H1 (cell line): ENCODE results near the gene MSI2. TPM values are rescaled to one million over a fixed set of nuclear protein-coding genes. Genes with fewer than 3 reads are reported as not detected.

ENCODE experiments used
- CTCF ChIA-PET: fragments of 300-600 bp; sonication (Branson Sonifier 250); formaldehyde crosslinking; loops from one replicate; lab custom pipeline; 2021; ENCODE audit not compliant: partially characterized antibody; lab: Charles Lee
- POLR2A ChIA-PET: fragments of 300-600 bp; sonication (Branson Sonifier 250); formaldehyde crosslinking; loops from one replicate; lab custom pipeline; 2021; ENCODE audit warnings: inconsistent platforms; ENCODE audit not compliant: partially characterized antibody; lab: Charles Lee
- DNase-seq, 2 experiments: peaks; one replicate each; pipeline versions ENCODE4 v3.0.0 to v3.0.0-alpha.2; 2010 to 2022; ENCODE audit warnings: low spot score in 2 of 2, low read depth in 1 of 2, mixed read lengths in 1 of 2
- FAIRE-seq: peaks from 2 replicates; lab custom pipeline; 2011; peaks lifted over from hg19 to GRCh38; lab: Jason Lieb, UNC
- H2AFZ ChIP-seq: 2 replicates; pipeline ENCODE4 v1.8.1; 2012; ENCODE audit warnings: low read length, inconsistent platforms
- H2AK5ac ChIP-seq: 2 replicates; pipeline ENCODE4 v1.6.1; 2013; ENCODE audit warnings: low read depth, low read length
- H2BK120ac ChIP-seq: replicated peaks from 2 replicates; pipeline ENCODE3; 2013; ENCODE audit warnings: low read depth, low read length, inconsistent platforms
- H2BK12ac ChIP-seq: 2 replicates; pipeline ENCODE4 v1.6.1; 2013; ENCODE audit warnings: low read depth, low read length
- H2BK15ac ChIP-seq: 2 replicates; pipeline ENCODE4 v1.6.1; 2013; ENCODE audit warnings: low read length
- H2BK20ac ChIP-seq: 2 replicates; pipeline ENCODE4 v1.6.1; 2013; ENCODE audit warnings: low read length
- H2BK5ac ChIP-seq: 2 replicates; pipeline ENCODE4 v1.6.1; 2013; ENCODE audit warnings: low read depth, low read length
- H3K14ac ChIP-seq: 2 replicates; pipeline ENCODE4 v1.6.1; 2013; ENCODE audit warnings: inconsistent platforms; ENCODE audit not compliant: insufficient read length
- H3K18ac ChIP-seq: 2 replicates; pipeline ENCODE4 v1.6.1; 2013; ENCODE audit warnings: low read length; ENCODE audit errors: extremely low read depth
- H3K23ac ChIP-seq: 2 replicates; pipeline ENCODE4 v1.6.1; 2013; ENCODE audit warnings: inconsistent platforms; ENCODE audit not compliant: insufficient read length
- H3K23me2 ChIP-seq: 2 replicates; pipeline ENCODE4 v1.6.1; 2013; ENCODE audit warnings: low read depth, low read length
- H3K27ac ChIP-seq: 2 replicates; pipeline ENCODE4 v1.6.1; 2011; ENCODE audit warnings: low read depth, low read length, inconsistent platforms
- H3K27me3 ChIP-seq, 4 experiments: replicated peaks in 1 of 4; 1 replicate in 1 of 4; 2 replicates in 3 of 4; pipeline versions ENCODE4 v1.6.1 to v1.8.1; 2011 to 2013; ENCODE audit warnings: low read length in 3 of 4, mild to moderate bottlenecking in 3 of 4, inconsistent platforms in 2 of 4, mixed read lengths in 2 of 4, moderate library complexity in 1 of 4; ENCODE audit not compliant: control insufficient read depth in 3 of 4, insufficient read depth in 3 of 4; ENCODE audit errors: extremely low read depth in 1 of 4
- H3K36me3 ChIP-seq, 4 experiments: 2 replicates each; pipeline versions ENCODE4 v1.6.1 to v1.8.1; 2011 to 2013; ENCODE audit warnings: mild to moderate bottlenecking in 4 of 4, low read length in 3 of 4, moderate library complexity in 2 of 4, control low read depth in 1 of 4, inconsistent platforms in 1 of 4; ENCODE audit not compliant: insufficient read depth in 4 of 4, control insufficient read depth in 2 of 4
- H3K4ac ChIP-seq: replicated peaks from 2 replicates; pipeline ENCODE3; 2013; ENCODE audit warnings: low read length, low read depth, mixed read lengths, inconsistent platforms; ENCODE audit not compliant: insufficient read length
- H3K4me1 ChIP-seq, 4 experiments: replicated peaks in 1 of 4; 1 replicate in 1 of 4; 2 replicates in 3 of 4; pipeline versions ENCODE4 v1.6.1 to v1.8.1; 2011 to 2013; ENCODE audit warnings: low read length in 3 of 4, inconsistent platforms in 2 of 4, mixed read lengths in 1 of 4; ENCODE audit not compliant: insufficient read depth in 4 of 4, control insufficient read depth in 3 of 4
- H3K4me2 ChIP-seq, 2 experiments: 2 replicates each; pipeline versions ENCODE4 v1.6.1 to v1.8.1; 2011 to 2013; ENCODE audit warnings: low read depth in 2 of 2, low read length in 2 of 2, control low read depth in 1 of 2, inconsistent platforms in 1 of 2, mild to moderate bottlenecking in 1 of 2; ENCODE audit not compliant: insufficient read depth in 1 of 2
- H3K4me3 ChIP-seq, 4 experiments: fragments of 200-600, 300-600 bp in 1 of 4; sonication (generic), shearing (Covaris generic), sonication (Bioruptor Twin) in 1 of 4; 2 replicates each; pipeline versions ENCODE4 v1.5.1 to v1.8.1; 2011 to 2016; ENCODE audit warnings: low read length in 4 of 4, low read depth in 3 of 4, control low read depth in 2 of 4, inconsistent platforms in 2 of 4, mild to moderate bottlenecking in 2 of 4, mixed read lengths in 1 of 4, moderate library complexity in 1 of 4; ENCODE audit not compliant: insufficient read depth in 2 of 4; ENCODE audit errors: extremely low read depth in 1 of 4
- H3K56ac ChIP-seq: replicated peaks from 2 replicates; pipeline ENCODE3; 2013; ENCODE audit warnings: low read depth, mild to moderate bottlenecking, mixed read lengths, low read length, inconsistent platforms; ENCODE audit not compliant: insufficient read length
- H3K79me1 ChIP-seq: 2 replicates; pipeline ENCODE4 v1.6.1; 2013; ENCODE audit warnings: low read depth, low read length, control low read depth
- H3K79me2 ChIP-seq, 2 experiments: 2 replicates each; pipeline versions ENCODE4 v1.6.1 to v1.8.1; 2012 to 2013; ENCODE audit warnings: low read length in 2 of 2, mild to moderate bottlenecking in 2 of 2, inconsistent platforms in 1 of 2; ENCODE audit not compliant: insufficient read depth in 2 of 2, control insufficient read depth in 1 of 2
- H3K9ac ChIP-seq, 4 experiments: replicated peaks in 1 of 4; 1 replicate in 1 of 4; 2 replicates in 3 of 4; pipeline versions ENCODE4 v1.6.1 to v1.8.1; 2011 to 2013; ENCODE audit warnings: low read depth in 3 of 4, low read length in 3 of 4, control low read depth in 2 of 4, mild to moderate bottlenecking in 2 of 4, moderate library complexity in 2 of 4, inconsistent platforms in 1 of 4; ENCODE audit errors: extremely low read depth in 1 of 4
- H3K9me3 ChIP-seq, 2 experiments: 2 replicates each; pipeline versions ENCODE4 v1.6.1 to v1.8.1; 2012 to 2013; ENCODE audit warnings: mild to moderate bottlenecking in 2 of 2, moderate library complexity in 2 of 2, control low read depth in 1 of 2, inconsistent platforms in 1 of 2, low read depth in 1 of 2, low read length in 1 of 2, mixed read lengths in 1 of 2; ENCODE audit not compliant: insufficient read depth in 2 of 2
- H4K20me1 ChIP-seq, 2 experiments: replicated peaks in 1 of 2; 2 replicates each; pipeline versions ENCODE3 to v1.8.1; 2011 to 2013; ENCODE audit warnings: inconsistent platforms in 2 of 2, low read length in 2 of 2, mild to moderate bottlenecking in 1 of 2; ENCODE audit not compliant: insufficient read depth in 2 of 2, control insufficient read depth in 1 of 2
- H4K5ac ChIP-seq: 2 replicates; pipeline ENCODE4 v1.6.1; 2013; ENCODE audit warnings: low read length, low read depth, mixed read lengths, inconsistent platforms; ENCODE audit not compliant: insufficient read length
- H4K8ac ChIP-seq: 2 replicates; pipeline ENCODE4 v1.8.0; 2013; ENCODE audit warnings: mild to moderate bottlenecking, moderate library complexity, low read length, inconsistent platforms; ENCODE audit not compliant: insufficient read depth; ENCODE audit errors: extremely low read depth
- H4K91ac ChIP-seq: replicated peaks from 2 replicates; pipeline ENCODE3; 2013; ENCODE audit warnings: low read length, mixed read lengths, inconsistent platforms; ENCODE audit not compliant: insufficient read length
- BRCA1 ChIP-seq: IDR thresholded peaks from 2 replicates; pipeline ENCODE4 v1.6.1; 2012; ENCODE audit warnings: low read depth, low read length, improper control_type of control experiment
- CTBP2 ChIP-seq: IDR thresholded peaks from 2 replicates; pipeline ENCODE4 v1.7.0; 2011; ENCODE audit warnings: borderline replicate concordance, mild to moderate bottlenecking, moderate library complexity, mixed read lengths, low read length; ENCODE audit not compliant: insufficient read depth, insufficient read length
- EGR1 ChIP-seq: IDR thresholded peaks from 2 replicates; pipeline ENCODE4 v1.6.1; 2011; ENCODE audit warnings: low read depth, low read length, borderline replicate concordance
- FOSL1 ChIP-seq: IDR thresholded peaks from 2 replicates; pipeline ENCODE4 v1.6.1; 2011; ENCODE audit warnings: mild to moderate bottlenecking, low read depth, low read length, moderate library complexity; ENCODE audit not compliant: insufficient read depth
- POU5F1 ChIP-seq: IDR thresholded peaks from 2 replicates; pipeline ENCODE4 v1.6.1; 2011; ENCODE audit warnings: low read depth, mild to moderate bottlenecking, low read length, moderate library complexity
- RAD21 ChIP-seq, 2 experiments: IDR thresholded peaks in 1 of 2; conservative IDR thresholded peaks in 1 of 2; 2 replicates each; pipeline ENCODE4 v1.6.1; 2011; ENCODE audit warnings: low read depth in 2 of 2, low read length in 2 of 2, improper control_type of control experiment in 1 of 2, inconsistent platforms in 1 of 2, mild to moderate bottlenecking in 1 of 2, moderate library complexity in 1 of 2
- SIX5 ChIP-seq: IDR thresholded peaks from 2 replicates; pipeline ENCODE4 v1.6.1; 2011; ENCODE audit warnings: mild to moderate bottlenecking, low read depth, low read length
- WGBS, 2 experiments: shearing (Covaris generic) in 1 of 2; methylation state at CpG; one replicate each; pipeline versions ENCODE4 v1.1.6 to v1.1.7; 2013 to 2015; ENCODE audit warnings: low lambda C conversion rate in 2 of 2, mixed read lengths in 2 of 2, inconsistent platforms in 1 of 2, low coverage in 1 of 2, missing lambda C conversion rate in 1 of 2; ENCODE audit not compliant: insufficient replicate concordance in 2 of 2, insufficient coverage in 1 of 2, insufficient read length in 1 of 2; ENCODE audit errors: extremely low coverage in 1 of 2, missing lambda C conversion rate in 1 of 2; 5-methylcytosine and 5-hydroxymethylcytosine counted together
- polyA plus RNA-seq, 7 experiments: library from polyadenylated mRNA; depleted of rRNA in 3 of 7; stranded (reverse) in 5 of 7; unstranded in 2 of 7; fragments of >200 nt in 5 of 7; fragments of 200-250 nt in 2 of 7; gene quantifications; 1 replicate in 5 of 7; 2 replicates in 1 of 7; 4 replicates in 1 of 7; pipeline versions ENCODE4 v1.2.1 to v1.2.3, GENCODE V29; 2011 to 2013; ENCODE audit warnings: missing spikeins in 2 of 7, mixed read lengths in 2 of 7
- total RNA-seq: library from RNA; stranded (reverse); fragmentation: NEBNext Ultra II Directional; extraction: Animal tissue kit (Norgen Biotek cat#: 25700); gene quantifications from 2 replicates; pipeline ENCODE4 v1.2.1, GENCODE V29; 2021
- TF ChIP-seq, protein P1 (sequence below): IDR thresholded peaks from 2 replicates; pipeline ENCODE4 v1.6.1; 2012; ENCODE audit warnings: inconsistent platforms
- TF ChIP-seq, protein P2 (sequence below), 3 experiments: IDR thresholded peaks; 1 replicate in 2 of 3; 2 replicates in 1 of 3; pipeline versions ENCODE4 v1.5.1 to v1.6.1; 2011; ENCODE audit warnings: low read length in 3 of 3, mild to moderate bottlenecking in 3 of 3, inconsistent platforms in 2 of 3, low read depth in 1 of 3, moderate library complexity in 1 of 3; ENCODE audit not compliant: insufficient read depth in 1 of 3; ENCODE audit errors: control extremely low read depth in 1 of 3
- TF ChIP-seq, protein P3 (sequence below): IDR thresholded peaks from 2 replicates; pipeline ENCODE4 v1.6.1; 2011; ENCODE audit warnings: low read depth, mild to moderate bottlenecking, low read length; ENCODE audit not compliant: insufficient read depth

The MSI2 gene
- total and polyA plus RNA-seq, 2 of the 8 experiments (the other 6 are each of a cell fraction or from before 2014, with no cell fraction given): 36.7 to 80.6 TPM

DNA sequence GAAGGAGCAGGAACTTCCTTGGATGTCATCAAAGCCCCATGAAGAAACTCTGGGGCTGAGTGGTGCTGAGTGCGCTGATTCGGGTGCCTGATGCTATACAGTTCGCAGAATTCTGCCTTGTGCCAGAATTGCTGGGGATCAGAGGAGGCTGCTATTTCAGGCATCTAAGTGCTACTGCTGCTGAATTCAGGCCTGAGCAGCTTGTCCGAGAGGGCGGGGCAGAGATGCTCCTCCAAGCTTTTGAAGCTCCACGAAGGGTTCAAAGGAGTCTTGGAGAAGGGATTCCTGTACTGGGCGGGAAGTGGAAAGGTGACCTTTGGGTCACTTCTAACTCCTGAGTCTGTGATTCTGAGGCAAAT lies 260.9 kb downstream of the MSI2 start:
- no peaks in the 10 kb centered on the region; the same call in 1 of the 2 replicates for H3K79me1 ChIP-seq
- peaks cover 0 to 5% of the 10 kb centered on the region in 2 experiments for H4K20me1 ChIP-seq
- WGBS, 2 experiments: 90% methylated on average over 7 of the region's 7 CpGs; no CpG with 5 or more reads in 1 of the 2 experiments
- no peak overlapping the region for H2BK120ac ChIP-seq
- H4K91ac ChIP-seq: no peak overlapping the region
- peak overlapping the region; percentile 14; the same call in 1 of the 2 replicates for H2BK12ac ChIP-seq
- H3K56ac ChIP-seq: no peak overlapping the region
- H3K9ac ChIP-seq: no peak overlapping the region
- H4K5ac ChIP-seq: no peak overlapping the region
- H2BK20ac ChIP-seq: no peak overlapping the region
- no peaks in the 10 kb centered on the region for H3K23me2 ChIP-seq
- no peak overlapping the region; the same call in 1 of the 2 replicates for H2BK5ac ChIP-seq
- ChIA-PET POLR2A (interaction anchor here (1.0 kb wide), 1 partner anchor 33 kb away, joined by 3 read pairs; no protein-coding TSS in a partner anchor), CTCF (interaction anchor here (0.7 kb wide), 2 partner anchors 18 to 46 kb away, joined by 4 to 8 read pairs; no protein-coding TSS in a partner anchor)
- DNase-seq: no peak
- no peaks in the 10 kb centered on the region for H3K9me3 ChIP-seq
- FAIRE-seq: no peak
- H3K4me3 ChIP-seq: no peak overlapping the region
- H3K23ac ChIP-seq: no peak overlapping the region
- no peak overlapping the region for H3K18ac ChIP-seq
- no peak overlapping the region for H2AFZ ChIP-seq
- no peaks in the 10 kb centered on the region; a peak in 1 of 4 replicates for H3K79me2 ChIP-seq
- no peaks in the 10 kb centered on the region for H3K36me3 ChIP-seq
- peaks cover 2 to 10% (median 6%) of the 10 kb centered on the region in 4 experiments for H3K4me1 ChIP-seq
- H2BK15ac ChIP-seq: no peak overlapping the region
- no peak overlapping the region for H3K4me2 ChIP-seq
- no peak overlapping the region for H2AK5ac ChIP-seq
- H4K8ac ChIP-seq: no peak overlapping the region
- no peak overlapping the region for H3K4ac ChIP-seq
- no peaks in the 10 kb centered on the region for H3K27me3 ChIP-seq
- no peak overlapping the region for H3K14ac ChIP-seq
- H3K27ac ChIP-seq: no peak overlapping the region
- no peak for TF ChIP-seq CTBP2
- TF ChIP-seq RAD21 (IDR thresholded peaks at IDR 0.05 in 1 of 2, conservative IDR thresholded peaks at IDR 0.05 in 1 of 2; ENCODE audit: low read depth in 2 of 2, low read length in 2 of 2): no peak
- TF ChIP-seq FOSL1: no peak
- no peak for TF ChIP-seq EGR1
- TF ChIP-seq, protein P1, sequence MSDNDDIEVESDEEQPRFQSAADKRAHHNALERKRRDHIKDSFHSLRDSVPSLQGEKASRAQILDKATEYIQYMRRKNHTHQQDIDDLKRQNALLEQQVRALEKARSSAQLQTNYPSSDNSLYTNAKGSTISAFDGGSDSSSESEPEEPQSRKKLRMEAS: no peak
- TF ChIP-seq SIX5: no peak
- TF ChIP-seq, protein P2, sequence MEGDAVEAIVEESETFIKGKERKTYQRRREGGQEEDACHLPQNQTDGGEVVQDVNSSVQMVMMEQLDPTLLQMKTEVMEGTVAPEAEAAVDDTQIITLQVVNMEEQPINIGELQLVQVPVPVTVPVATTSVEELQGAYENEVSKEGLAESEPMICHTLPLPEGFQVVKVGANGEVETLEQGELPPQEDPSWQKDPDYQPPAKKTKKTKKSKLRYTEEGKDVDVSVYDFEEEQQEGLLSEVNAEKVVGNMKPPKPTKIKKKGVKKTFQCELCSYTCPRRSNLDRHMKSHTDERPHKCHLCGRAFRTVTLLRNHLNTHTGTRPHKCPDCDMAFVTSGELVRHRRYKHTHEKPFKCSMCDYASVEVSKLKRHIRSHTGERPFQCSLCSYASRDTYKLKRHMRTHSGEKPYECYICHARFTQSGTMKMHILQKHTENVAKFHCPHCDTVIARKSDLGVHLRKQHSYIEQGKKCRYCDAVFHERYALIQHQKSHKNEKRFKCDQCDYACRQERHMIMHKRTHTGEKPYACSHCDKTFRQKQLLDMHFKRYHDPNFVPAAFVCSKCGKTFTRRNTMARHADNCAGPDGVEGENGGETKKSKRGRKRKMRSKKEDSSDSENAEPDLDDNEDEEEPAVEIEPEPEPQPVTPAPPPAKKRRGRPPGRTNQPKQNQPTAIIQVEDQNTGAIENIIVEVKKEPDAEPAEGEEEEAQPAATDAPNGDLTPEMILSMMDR (IDR thresholded peaks at IDR 0.05; ENCODE audit: control extremely low read depth in 1 of 3, insufficient read depth in 1 of 3, low read depth in 1 of 3, low read length in 3 of 3): no peak
- TF ChIP-seq BRCA1: no peak
- no peak for TF ChIP-seq POU5F1
- TF ChIP-seq, protein P3, sequence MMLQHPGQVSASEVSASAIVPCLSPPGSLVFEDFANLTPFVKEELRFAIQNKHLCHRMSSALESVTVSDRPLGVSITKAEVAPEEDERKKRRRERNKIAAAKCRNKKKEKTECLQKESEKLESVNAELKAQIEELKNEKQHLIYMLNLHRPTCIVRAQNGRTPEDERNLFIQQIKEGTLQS: no peak
